Measurements from ENCODE around the gene EPSTI1. TPM values are rescaled to one million over a fixed set of nuclear protein-coding genes. Genes with fewer than 3 reads are reported as not detected.

The EPSTI1 gene
- total RNA-seq, 2 experiments from 2014 or later = 8.4 to 9.7 TPM

DNA sequence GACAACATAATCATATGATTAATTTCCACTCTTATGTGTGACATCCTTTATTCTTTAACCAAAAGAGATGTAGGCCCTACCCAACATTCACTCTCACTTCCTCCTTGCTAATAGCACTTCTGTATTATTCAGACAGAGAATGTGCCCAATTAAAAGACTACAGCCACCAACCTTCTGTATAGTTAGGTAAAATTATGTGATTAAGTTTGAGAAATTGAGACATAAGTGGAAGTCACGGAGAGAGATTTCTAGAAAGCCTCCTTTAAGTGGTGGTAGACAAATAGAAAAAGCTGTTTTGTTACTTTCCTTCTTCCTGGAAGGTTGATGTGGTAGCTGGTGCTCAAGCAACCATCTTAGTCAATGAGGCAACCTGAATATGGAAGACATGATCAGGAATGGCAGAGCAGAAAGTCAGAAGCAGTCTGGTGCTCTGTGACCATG lies 14.8 kb downstream of the EPSTI1 start:
- H3K27me3 Mint-ChIP-seq = no peaks in the 10 kb centered on the region
- no peak overlapping the region for H3K4me3 Mint-ChIP-seq
- peaks cover 6% of the 10 kb centered on the region for H3K4me1 Mint-ChIP-seq (ENCODE audit: low read depth)
- H3K36me3 Mint-ChIP-seq (ENCODE audit: low read depth) = peaks cover 5% of the 10 kb centered on the region
- no peak for DNase-seq
- intact Hi-C loops (cut with micrococcal nuclease) = loop anchor here (10.0 kb wide), 1 partner anchor 898 kb away; the partner anchor contains the start of genes CCDC122 and LACC1
- no peak for ATAC-seq
- ChIA-PET CTCF (interaction anchor here (1.4 kb wide), 1 partner anchor 10 kb away, joined by 6 read pairs; no protein-coding TSS in a partner anchor), POLR2A (no interaction called here)
- no peak overlapping the region for H3K27ac Mint-ChIP-seq
- TF ChIP-seq, protein P1, sequence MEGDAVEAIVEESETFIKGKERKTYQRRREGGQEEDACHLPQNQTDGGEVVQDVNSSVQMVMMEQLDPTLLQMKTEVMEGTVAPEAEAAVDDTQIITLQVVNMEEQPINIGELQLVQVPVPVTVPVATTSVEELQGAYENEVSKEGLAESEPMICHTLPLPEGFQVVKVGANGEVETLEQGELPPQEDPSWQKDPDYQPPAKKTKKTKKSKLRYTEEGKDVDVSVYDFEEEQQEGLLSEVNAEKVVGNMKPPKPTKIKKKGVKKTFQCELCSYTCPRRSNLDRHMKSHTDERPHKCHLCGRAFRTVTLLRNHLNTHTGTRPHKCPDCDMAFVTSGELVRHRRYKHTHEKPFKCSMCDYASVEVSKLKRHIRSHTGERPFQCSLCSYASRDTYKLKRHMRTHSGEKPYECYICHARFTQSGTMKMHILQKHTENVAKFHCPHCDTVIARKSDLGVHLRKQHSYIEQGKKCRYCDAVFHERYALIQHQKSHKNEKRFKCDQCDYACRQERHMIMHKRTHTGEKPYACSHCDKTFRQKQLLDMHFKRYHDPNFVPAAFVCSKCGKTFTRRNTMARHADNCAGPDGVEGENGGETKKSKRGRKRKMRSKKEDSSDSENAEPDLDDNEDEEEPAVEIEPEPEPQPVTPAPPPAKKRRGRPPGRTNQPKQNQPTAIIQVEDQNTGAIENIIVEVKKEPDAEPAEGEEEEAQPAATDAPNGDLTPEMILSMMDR (IDR thresholded peaks at IDR 0.05) = no peak
- peaks cover 4% of the 10 kb centered on the region for H3K9me3 Mint-ChIP-seq

DNA sequence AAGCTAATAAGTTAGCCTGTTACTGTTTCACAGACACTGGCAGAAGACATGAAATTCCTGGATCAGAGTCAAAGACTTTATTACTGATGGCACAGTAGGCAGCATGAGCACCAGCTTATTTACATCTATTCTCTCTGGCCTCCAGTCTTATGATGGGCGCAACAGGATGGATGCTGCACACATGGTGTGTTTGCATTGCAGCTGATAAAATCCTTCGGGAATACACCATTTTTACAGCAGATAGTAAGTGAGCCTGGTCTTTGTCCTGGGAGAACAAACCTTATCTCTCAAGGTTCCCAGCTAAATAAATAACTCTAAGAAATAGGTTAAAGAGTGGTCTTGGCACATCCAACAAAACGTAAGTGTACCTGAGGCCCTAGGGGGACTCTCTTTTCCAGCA lies 16.0 kb downstream of the EPSTI1 start:
- TF ChIP-seq, protein P1 (IDR thresholded peaks at IDR 0.05) = no peak
- no peak for ATAC-seq
- Mint-ChIP-seq H3K4me3 (no peak overlapping the region), H3K36me3 (ENCODE audit: low read depth) (peaks cover 5% of the 10 kb centered on the region), H3K27ac (no peak overlapping the region), H3K27me3 (no peaks in the 10 kb centered on the region), H3K4me1 (ENCODE audit: low read depth) (peaks cover 6% of the 10 kb centered on the region), H3K9me3 (peaks cover 4% of the 10 kb centered on the region)
- intact Hi-C loops (cut with micrococcal nuclease) = loop anchor here (10.0 kb wide), 1 partner anchor 899 kb away; the partner anchor contains the start of genes CCDC122 and LACC1
- CTCF ChIA-PET = interaction anchor here (0.8 kb wide), 1 partner anchor 12 kb away, joined by 3 read pairs; no protein-coding TSS in a partner anchor
- no peak for DNase-seq
- POLR2A ChIA-PET = no interaction called here

DNA sequence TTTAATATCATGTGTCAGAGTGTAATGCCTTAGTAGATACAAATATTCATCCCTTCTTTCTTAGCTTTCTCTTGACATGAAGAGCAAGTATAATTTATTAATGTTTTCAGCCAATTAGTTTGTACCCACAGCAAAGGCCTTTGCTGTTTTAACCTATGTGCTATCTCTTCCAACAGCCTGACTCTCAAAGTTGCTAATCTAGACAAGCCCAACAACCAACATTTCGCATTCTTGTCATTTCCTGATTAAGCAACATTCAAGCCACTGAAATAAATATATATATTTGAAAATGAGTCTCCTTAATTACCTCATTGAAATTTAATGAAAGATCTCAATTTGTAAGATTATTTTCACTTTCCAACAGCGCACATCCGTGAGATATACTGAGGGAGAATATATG lies 18.5 kb downstream of the EPSTI1 start:
- no peak for ATAC-seq
- POLR2A ChIA-PET = no interaction called here
- no peaks in the 10 kb centered on the region for H3K27me3 Mint-ChIP-seq
- TF ChIP-seq, protein P1 (IDR thresholded peaks at IDR 0.05) = no peak
- peaks cover 4% of the 10 kb centered on the region for H3K9me3 Mint-ChIP-seq
- CTCF ChIA-PET = interaction anchor here (2.1 kb wide), 1 partner anchor 19 kb away, joined by 14 read pairs; the partner anchor contains the start of gene EPSTI1
- H3K36me3 Mint-ChIP-seq (ENCODE audit: low read depth) = peaks cover 8% of the 10 kb centered on the region
- no peak for DNase-seq
- H3K4me1 Mint-ChIP-seq (ENCODE audit: low read depth) = peaks cover 19% of the 10 kb centered on the region
- no peak overlapping the region for H3K4me3 Mint-ChIP-seq
- intact Hi-C loops (cut with micrococcal nuclease) = loop anchor here (10.0 kb wide), 1 partner anchor 901 kb away; the partner anchor contains the start of genes CCDC122 and LACC1
- H3K27ac Mint-ChIP-seq = no peak overlapping the region

DNA sequence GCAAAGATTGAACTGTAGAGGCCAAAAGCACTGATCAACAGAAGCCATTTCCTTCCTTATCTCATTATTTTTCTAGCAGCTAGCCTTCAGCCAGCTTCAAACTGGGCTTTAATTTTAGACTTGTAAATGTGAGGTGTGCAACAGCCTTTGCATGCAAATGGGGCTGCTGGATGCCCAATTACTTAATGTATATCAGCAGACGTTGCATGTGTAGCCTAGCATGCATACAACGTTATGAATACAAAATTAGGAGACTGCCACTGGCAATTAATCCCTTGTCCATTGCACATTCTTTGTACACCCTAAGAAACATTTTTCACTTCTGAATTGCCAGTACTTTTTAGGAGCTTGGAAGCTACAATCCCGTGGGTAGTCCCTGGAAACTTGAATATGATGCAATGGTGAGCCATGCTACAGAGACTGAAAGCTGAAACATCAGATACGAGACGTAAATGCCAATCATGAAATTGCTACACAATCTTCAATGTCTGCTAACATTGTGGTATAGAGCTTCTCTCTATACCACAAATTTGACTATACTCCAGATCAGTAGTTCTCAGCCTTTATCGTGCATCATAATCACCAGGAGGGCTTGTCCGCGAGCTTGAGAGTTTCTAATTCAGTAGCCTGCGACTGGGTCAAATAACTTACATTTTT lies 20.2 kb downstream of the EPSTI1 start:
- POLR2A ChIA-PET = interaction anchor here (0.5 to 1.9 kb wide), 4 partner anchors 19 to 214 kb away, joined by 3 to 7 read pairs (median 4); no protein-coding TSS in a partner anchor
- no peak for ATAC-seq
- Mint-ChIP-seq H3K27ac (no peak overlapping the region), H3K4me1 (ENCODE audit: low read depth) (peaks cover 13% of the 10 kb centered on the region), H3K9me3 (no peaks in the 10 kb centered on the region), H3K4me3 (no peak overlapping the region), H3K36me3 (ENCODE audit: low read depth) (peaks cover 6% of the 10 kb centered on the region), H3K27me3 (no peaks in the 10 kb centered on the region)
- intact Hi-C loops (cut with micrococcal nuclease) = loop anchor here (10.0 kb wide), 1 partner anchor 903 kb away; the partner anchor contains the start of genes CCDC122 and LACC1
- DNase-seq = no peak
- CTCF ChIA-PET = interaction anchor here (0.5 to 2.3 kb wide), 17 partner anchors 10 to 833 kb away, joined by 3 to 14 read pairs (median 3); partner anchors contain the start of genes DNAJC15 and EPSTI1
- TF ChIP-seq, protein P1 (IDR thresholded peaks at IDR 0.05) = no peak
